ENCODE measurements around the gene CXCL14.

Gene CXCL14

GRCh38 chr5:135546912-135547311, 31.9 kb downstream of the CXCL14 start:
- Histone ChIP-seq H3K36me3 (ENCODE audit: control insufficient read depth in 1 of 2, insufficient read depth in 2 of 2, low read length in 2 of 2) (no peaks in the 10 kb centered on the region), H3K9me3 (ENCODE audit: control insufficient read depth in 1 of 2, low read length in 2 of 2) (no peaks in the 10 kb centered on the region), H3K27me3 (ENCODE audit: control insufficient read depth in 1 of 2, insufficient read depth in 2 of 2, low read length in 2 of 2) (peaks cover 60 to 77% of the 10 kb centered on the region in 2 donors), H3K4me3 (ENCODE audit: low read depth in 1 of 2, low read length in 2 of 2) (no peak overlapping the region), H3K9ac (ENCODE audit: low read depth in 1 of 2, low read length in 2 of 2) (no peak overlapping the region), H3K4me1 (ENCODE audit: control insufficient read depth in 1 of 2, insufficient read depth in 2 of 2, low read length in 2 of 2) (peaks cover 0 to 5% of the 10 kb centered on the region in 2 donors), H3K27ac (ENCODE audit: low read depth, low read length) (no peak overlapping the region)

- H3K27me3 ChIP-seq (ENCODE audit: control insufficient read depth in 1 of 2, insufficient read depth in 2 of 2, low read length in 2 of 2): peaks cover 64 to 79% of the 10 kb centered on the region in 2 donors
- no peak overlapping the region for H3K27ac ChIP-seq (ENCODE audit: low read depth, low read length)
- no peaks in the 10 kb centered on the region for H3K36me3 ChIP-seq (ENCODE audit: control insufficient read depth in 1 of 2, insufficient read depth in 2 of 2, low read length in 2 of 2)
- H3K4me3 ChIP-seq (ENCODE audit: low read depth in 1 of 2, low read length in 2 of 2): no peak overlapping the region
- peaks cover 0 to 5% of the 10 kb centered on the region in 2 donors for H3K4me1 ChIP-seq (ENCODE audit: control insufficient read depth in 1 of 2, insufficient read depth in 2 of 2, low read length in 2 of 2)
- no peak overlapping the region for H3K9ac ChIP-seq (ENCODE audit: low read depth in 1 of 2, low read length in 2 of 2)
- no peaks in the 10 kb centered on the region for H3K9me3 ChIP-seq (ENCODE audit: control insufficient read depth in 1 of 2, low read length in 2 of 2)
These were observed 32.7 kb downstream of the CXCL14 start for GRCh38 chr5:135546101-135546500.

- peaks cover 71 to 77% of the 10 kb centered on the region in 2 donors for H3K27me3 ChIP-seq (ENCODE audit: control insufficient read depth in 1 of 2, insufficient read depth in 2 of 2, low read length in 2 of 2)
- no peak overlapping the region for H3K27ac ChIP-seq (ENCODE audit: low read depth, low read length)
- no peaks in the 10 kb centered on the region for H3K36me3 ChIP-seq (ENCODE audit: control insufficient read depth in 1 of 2, insufficient read depth in 2 of 2, low read length in 2 of 2)
- peaks cover 0 to 5% of the 10 kb centered on the region in 2 donors for H3K4me1 ChIP-seq (ENCODE audit: control insufficient read depth in 1 of 2, insufficient read depth in 2 of 2, low read length in 2 of 2)
- H3K9ac ChIP-seq (ENCODE audit: low read depth in 1 of 2, low read length in 2 of 2): no peak overlapping the region
- H3K4me3 ChIP-seq (ENCODE audit: low read depth in 1 of 2, low read length in 2 of 2): peak overlapping the region in 1 of 2 donors; percentile 61
- H3K9me3 ChIP-seq (ENCODE audit: control insufficient read depth in 1 of 2, low read length in 2 of 2): no peaks in the 10 kb centered on the region
These were observed 33.7 kb downstream of the CXCL14 start for GRCh38 chr5:135545099-135545498.

GRCh38 chr5:135543485-135544304, 35.1 kb downstream of the CXCL14 start:
- Histone ChIP-seq H3K36me3 (ENCODE audit: control insufficient read depth in 1 of 2, insufficient read depth in 2 of 2, low read length in 2 of 2) (no peaks in the 10 kb centered on the region), H3K9me3 (ENCODE audit: control insufficient read depth in 1 of 2, low read length in 2 of 2) (no peaks in the 10 kb centered on the region), H3K4me3 (ENCODE audit: low read depth in 1 of 2, low read length in 2 of 2) (peak overlapping the region; percentile 61 to 75), H3K27me3 (ENCODE audit: control insufficient read depth in 1 of 2, insufficient read depth in 2 of 2, low read length in 2 of 2) (peaks cover 77 to 87% of the 10 kb centered on the region in 2 donors), H3K9ac (ENCODE audit: low read depth in 1 of 2, low read length in 2 of 2) (peak overlapping the region in 1 of 2 donors; percentile 12), H3K27ac (ENCODE audit: low read depth, low read length) (no peak overlapping the region), H3K4me1 (ENCODE audit: control insufficient read depth in 1 of 2, insufficient read depth in 2 of 2, low read length in 2 of 2) (peaks cover 0 to 5% of the 10 kb centered on the region in 2 donors)

- Histone ChIP-seq H3K27me3 (ENCODE audit: control insufficient read depth in 1 of 2, insufficient read depth in 2 of 2, low read length in 2 of 2) (peaks cover 78 to 84% of the 10 kb centered on the region in 2 donors), H3K4me1 (ENCODE audit: control insufficient read depth in 1 of 2, insufficient read depth in 2 of 2, low read length in 2 of 2) (peaks cover 0 to 5% of the 10 kb centered on the region in 2 donors), H3K4me3 (ENCODE audit: low read depth in 1 of 2, low read length in 2 of 2) (peak overlapping the region; percentile 61 to 75), H3K36me3 (ENCODE audit: control insufficient read depth in 1 of 2, insufficient read depth in 2 of 2, low read length in 2 of 2) (no peaks in the 10 kb centered on the region), H3K9ac (ENCODE audit: low read depth in 1 of 2, low read length in 2 of 2) (no peak overlapping the region), H3K9me3 (ENCODE audit: control insufficient read depth in 1 of 2, low read length in 2 of 2) (no peaks in the 10 kb centered on the region), H3K27ac (ENCODE audit: low read depth, low read length) (no peak overlapping the region)
These were observed 35.7 kb downstream of the CXCL14 start for GRCh38 chr5:135543001-135543484.

GRCh38 chr5:135541807-135542502, 36.8 kb downstream of the CXCL14 start:
- Histone ChIP-seq H3K27me3 (ENCODE audit: control insufficient read depth in 1 of 2, insufficient read depth in 2 of 2, low read length in 2 of 2) (peaks cover 75 to 84% of the 10 kb centered on the region in 2 donors), H3K4me1 (ENCODE audit: control insufficient read depth in 1 of 2, insufficient read depth in 2 of 2, low read length in 2 of 2) (peaks cover 0 to 5% of the 10 kb centered on the region in 2 donors), H3K9ac (ENCODE audit: low read depth in 1 of 2, low read length in 2 of 2) (no peak overlapping the region)

GRCh38 chr5:135539430-135540005, 39.3 kb downstream of the CXCL14 start:
- Histone ChIP-seq H3K27me3 (ENCODE audit: control insufficient read depth in 1 of 2, insufficient read depth in 2 of 2, low read length in 2 of 2) (peaks cover 78 to 81% of the 10 kb centered on the region in 2 donors), H3K27ac (ENCODE audit: low read depth, low read length) (no peak overlapping the region), H3K4me3 (ENCODE audit: low read depth in 1 of 2, low read length in 2 of 2) (no peak overlapping the region), H3K4me1 (ENCODE audit: control insufficient read depth in 1 of 2, insufficient read depth in 2 of 2, low read length in 2 of 2) (peaks cover 0 to 13% of the 10 kb centered on the region in 2 donors), H3K36me3 (ENCODE audit: control insufficient read depth in 1 of 2, insufficient read depth in 2 of 2, low read length in 2 of 2) (no peaks in the 10 kb centered on the region), H3K9ac (ENCODE audit: low read depth in 1 of 2, low read length in 2 of 2) (no peak overlapping the region), H3K9me3 (ENCODE audit: control insufficient read depth in 1 of 2, low read length in 2 of 2) (no peaks in the 10 kb centered on the region)

More at GRCh38 chr5:135541807-135542502, 36.8 kb downstream of the CXCL14 start:
- Histone ChIP-seq H3K27ac (ENCODE audit: low read depth, low read length) (no peak overlapping the region), H3K36me3 (ENCODE audit: control insufficient read depth in 1 of 2, insufficient read depth in 2 of 2, low read length in 2 of 2) (no peaks in the 10 kb centered on the region), H3K4me3 (ENCODE audit: low read depth in 1 of 2, low read length in 2 of 2) (no peak overlapping the region), H3K9me3 (ENCODE audit: control insufficient read depth in 1 of 2, low read length in 2 of 2) (no peaks in the 10 kb centered on the region)

- Histone ChIP-seq H3K9me3 (ENCODE audit: control insufficient read depth in 1 of 2, low read length in 2 of 2) (no peaks in the 10 kb centered on the region), H3K36me3 (ENCODE audit: control insufficient read depth in 1 of 2, insufficient read depth in 2 of 2, low read length in 2 of 2) (no peaks in the 10 kb centered on the region), H3K27me3 (ENCODE audit: control insufficient read depth in 1 of 2, insufficient read depth in 2 of 2, low read length in 2 of 2) (peaks cover 78 to 81% of the 10 kb centered on the region in 2 donors), H3K9ac (ENCODE audit: low read depth in 1 of 2, low read length in 2 of 2) (no peak overlapping the region), H3K4me3 (ENCODE audit: low read depth in 1 of 2, low read length in 2 of 2) (no peak overlapping the region), H3K4me1 (ENCODE audit: control insufficient read depth in 1 of 2, insufficient read depth in 2 of 2, low read length in 2 of 2) (peaks cover 0 to 8% of the 10 kb centered on the region in 2 donors), H3K27ac (ENCODE audit: low read depth, low read length) (no peak overlapping the region)
These were observed 40.5 kb downstream of the CXCL14 start for GRCh38 chr5:135538261-135538660.

GRCh38 chr5:135537745-135538144, 41.0 kb downstream of the CXCL14 start:
- Histone ChIP-seq H3K9me3 (ENCODE audit: control insufficient read depth in 1 of 2, low read length in 2 of 2) (no peaks in the 10 kb centered on the region), H3K27ac (ENCODE audit: low read depth, low read length) (no peak overlapping the region), H3K4me1 (ENCODE audit: control insufficient read depth in 1 of 2, insufficient read depth in 2 of 2, low read length in 2 of 2) (peaks cover 0 to 8% of the 10 kb centered on the region in 2 donors), H3K27me3 (ENCODE audit: control insufficient read depth in 1 of 2, insufficient read depth in 2 of 2, low read length in 2 of 2) (peaks cover 79 to 81% of the 10 kb centered on the region in 2 donors), H3K4me3 (ENCODE audit: low read depth in 1 of 2, low read length in 2 of 2) (no peak overlapping the region), H3K36me3 (ENCODE audit: control insufficient read depth in 1 of 2, insufficient read depth in 2 of 2, low read length in 2 of 2) (no peaks in the 10 kb centered on the region), H3K9ac (ENCODE audit: low read depth in 1 of 2, low read length in 2 of 2) (no peak overlapping the region)

- Histone ChIP-seq H3K4me1 (ENCODE audit: control insufficient read depth in 1 of 2, insufficient read depth in 2 of 2, low read length in 2 of 2) (peaks cover 0 to 8% of the 10 kb centered on the region in 2 donors), H3K27me3 (ENCODE audit: control insufficient read depth in 1 of 2, insufficient read depth in 2 of 2, low read length in 2 of 2) (peaks cover 78 to 85% of the 10 kb centered on the region in 2 donors), H3K36me3 (ENCODE audit: control insufficient read depth in 1 of 2, insufficient read depth in 2 of 2, low read length in 2 of 2) (no peaks in the 10 kb centered on the region), H3K27ac (ENCODE audit: low read depth, low read length) (no peak overlapping the region), H3K9ac (ENCODE audit: low read depth in 1 of 2, low read length in 2 of 2) (no peak overlapping the region), H3K9me3 (ENCODE audit: control insufficient read depth in 1 of 2, low read length in 2 of 2) (no peaks in the 10 kb centered on the region), H3K4me3 (ENCODE audit: low read depth in 1 of 2, low read length in 2 of 2) (no peak overlapping the region)
These were observed 41.5 kb downstream of the CXCL14 start for GRCh38 chr5:135537271-135537670.

Data from duodenal mucosa (tissue), 2 donors.